Panc1 (cell line): Measurements from ENCODE around the gene SSX2IP. TPM values are rescaled to one million over a fixed set of nuclear protein-coding genes. Genes with fewer than 3 reads are reported as not detected.

Source experiments
- ATAC-seq: fragments of 200-7000 bp; cut with Tn5 transposase; 2 replicates; pipeline ENCODE4 v1.9.1; 2020; ENCODE audit warnings: mild to moderate bottlenecking, moderate library complexity
- BruUV-seq: library from RNA; stranded (reverse); fragments of 400-500 nt; replicated peaks from 2 replicates; lab custom pipeline; 2021; lab: Mats Ljungman, UMichigan
- CTCF ChIA-PET: fragments of 300-600 bp; sonication (Branson Sonifier 250); formaldehyde crosslinking; loops from one replicate; lab custom pipeline; 2022; ENCODE audit warnings: antibody characterized with exemption; lab: Charles Lee
- POLR2A ChIA-PET: fragments of 300-600 bp; sonication (Branson Sonifier 250); formaldehyde crosslinking; loops from one replicate; lab custom pipeline; 2022; ENCODE audit warnings: antibody characterized with exemption; lab: Charles Lee
- DNase-seq: peaks from one replicate; pipeline ENCODE4 v3.0.0-alpha.2; 2010; ENCODE audit warnings: low read depth, low spot score
- H3K27ac ChIP-seq: 2 replicates; pipeline ENCODE4 v1.5.1; 2011; ENCODE audit warnings: mild to moderate bottlenecking, low read length, inconsistent platforms
- H3K27me3 ChIP-seq: fragments of 200-500 bp; sonication (Bioruptor generic); 2 replicates; pipeline ENCODE4 v1.6.0; 2014; ENCODE audit warnings: low read length, inconsistent platforms; ENCODE audit not compliant: control insufficient read depth, insufficient read depth
- H3K36me3 ChIP-seq: fragments of 200-500 bp; sonication (Bioruptor generic); 2 replicates; pipeline ENCODE4 v1.5.1; 2014; ENCODE audit warnings: inconsistent platforms, mild to moderate bottlenecking, low read length, moderate library complexity; ENCODE audit not compliant: control insufficient read depth, insufficient read depth
- H3K4me1 ChIP-seq: 2 replicates; pipeline ENCODE4 v1.5.1; 2011; ENCODE audit warnings: inconsistent platforms, mild to moderate bottlenecking, low read length, moderate library complexity; ENCODE audit not compliant: control insufficient read depth, insufficient read depth
- H3K4me3 ChIP-seq, 2 experiments: 2 replicates each; pipeline ENCODE4 v1.5.1; 2011 to 2012; ENCODE audit warnings: low read depth in 2 of 2, low read length in 2 of 2, mild to moderate bottlenecking in 2 of 2, inconsistent platforms in 1 of 2, moderate library complexity in 1 of 2
- H3K9me3 ChIP-seq: fragments of 200-500 bp; sonication (Bioruptor generic); 2 replicates; pipeline ENCODE4 v1.5.1; 2014; ENCODE audit warnings: low read depth, mild to moderate bottlenecking, inconsistent platforms, low read length, moderate library complexity; ENCODE audit not compliant: control insufficient read depth, insufficient read depth
- CTCF ChIP-seq: fragments of 450-650 bp; IDR thresholded peaks from 2 replicates; pipeline ENCODE4 v1.5.1; 2017; ENCODE audit warnings: mild to moderate bottlenecking
- POLR2AphosphoS5 ChIP-seq: IDR thresholded peaks from 2 replicates; pipeline ENCODE4 v1.6.1; 2012; ENCODE audit warnings: mild to moderate bottlenecking, low read depth, low read length, moderate library complexity
- REST ChIP-seq, 2 experiments: IDR thresholded peaks; 2 replicates each; pipeline ENCODE4 v1.6.1; 2011 to 2012; ENCODE audit warnings: low read depth in 2 of 2, control low read depth in 1 of 2, low read length in 1 of 2, mild to moderate bottlenecking in 1 of 2, moderate library complexity in 1 of 2; ENCODE audit not compliant: insufficient read depth in 1 of 2
- SIN3A ChIP-seq: IDR thresholded peaks from 2 replicates; pipeline ENCODE4 v1.6.1; 2012; ENCODE audit warnings: low read depth, mild to moderate bottlenecking, low read length, moderate library complexity, borderline replicate concordance; ENCODE audit not compliant: insufficient read depth
- TCF7L2 ChIP-seq: IDR thresholded peaks from 2 replicates; pipeline ENCODE4 v1.6.1; 2011; ENCODE audit warnings: mild to moderate bottlenecking, low read depth, low read length, inconsistent platforms
- in situ Hi-C: cut with HindIII; loops from 2 replicates; pipeline ENCODE4 v1.10.0; 2016; ENCODE audit warnings: low sequenced_read_pairs, low pct_unique_long_range_greater_than_20kb
- intact Hi-C: fragments of 100-400 bp; cut with micrococcal nuclease; formaldehyde crosslinking; loops from one replicate; pipeline ENCODE4 v1.10.0; 2022; ENCODE audit not compliant: unreplicated experiment
- total RNA-seq: library from RNA; stranded (reverse); gene quantifications from one replicate; pipeline ENCODE4 v1.2.1, GENCODE V29; 2021; ENCODE audit not compliant: unreplicated experiment

SSX2IP gene
- total RNA-seq, 1 experiment from 2014 or later = 81.8 TPM

GRCh38 chr1:84737590-84737989 lies 47.3 kb upstream of the SSX2IP start:
- no peak overlapping the region for H3K27ac ChIP-seq
- no peaks in the 10 kb centered on the region for H3K36me3 ChIP-seq
- BruUV-seq = no TSS peak
- DNase-seq (no peak), ATAC-seq (no peak)
- peaks cover 15% of the 10 kb centered on the region for H3K27me3 ChIP-seq
- ChIA-PET CTCF (interaction anchor here (0.7 kb wide), 1 partner anchor 35 kb away, joined by 3 read pairs; no protein-coding TSS in a partner anchor), POLR2A (no interaction called here)
- no peaks in the 10 kb centered on the region for H3K4me1 ChIP-seq
- intact Hi-C loops = no loop called here
- in situ Hi-C loops = no loop called here
- no peak overlapping the region for H3K4me3 ChIP-seq
- H3K9me3 ChIP-seq = no peaks in the 10 kb centered on the region
- TF ChIP-seq SIN3A (no peak), CTCF (no peak)

GRCh38 chr1:84736944-84737343 lies 46.7 kb upstream of the SSX2IP start:
- intact Hi-C loops (no loop called here), in situ Hi-C loops (no loop called here)
- BruUV-seq = no TSS peak
- H3K4me3 ChIP-seq = no peak overlapping the region
- no peak overlapping the region for H3K27ac ChIP-seq
- peaks cover 13% of the 10 kb centered on the region for H3K27me3 ChIP-seq
- H3K4me1 ChIP-seq = no peaks in the 10 kb centered on the region
- H3K9me3 ChIP-seq = no peaks in the 10 kb centered on the region
- no peaks in the 10 kb centered on the region for H3K36me3 ChIP-seq
- ATAC-seq (no peak), DNase-seq (no peak)
- POLR2A ChIA-PET = no interaction called here
- TF ChIP-seq POLR2AphosphoS5 (no peak), CTCF (no peak), SIN3A (no peak), TCF7L2 (no peak), REST (IDR thresholded peaks at IDR 0.05; ENCODE audit: insufficient read depth in 1 of 2, low read depth in 2 of 2, low read length in 1 of 2) (no peak)
- CTCF ChIA-PET = no interaction called here
